ENCODE data around the gene CAPZB. TPM values are rescaled to one million over a fixed set of nuclear protein-coding genes. Genes with fewer than 3 reads are reported as not detected.
A peak's percentile ranks its signal among the peaks of the same experiment; 100 is the strongest.

The CAPZB gene
- total RNA-seq, 1 donor from 2014 or later = 352 TPM

DNA sequence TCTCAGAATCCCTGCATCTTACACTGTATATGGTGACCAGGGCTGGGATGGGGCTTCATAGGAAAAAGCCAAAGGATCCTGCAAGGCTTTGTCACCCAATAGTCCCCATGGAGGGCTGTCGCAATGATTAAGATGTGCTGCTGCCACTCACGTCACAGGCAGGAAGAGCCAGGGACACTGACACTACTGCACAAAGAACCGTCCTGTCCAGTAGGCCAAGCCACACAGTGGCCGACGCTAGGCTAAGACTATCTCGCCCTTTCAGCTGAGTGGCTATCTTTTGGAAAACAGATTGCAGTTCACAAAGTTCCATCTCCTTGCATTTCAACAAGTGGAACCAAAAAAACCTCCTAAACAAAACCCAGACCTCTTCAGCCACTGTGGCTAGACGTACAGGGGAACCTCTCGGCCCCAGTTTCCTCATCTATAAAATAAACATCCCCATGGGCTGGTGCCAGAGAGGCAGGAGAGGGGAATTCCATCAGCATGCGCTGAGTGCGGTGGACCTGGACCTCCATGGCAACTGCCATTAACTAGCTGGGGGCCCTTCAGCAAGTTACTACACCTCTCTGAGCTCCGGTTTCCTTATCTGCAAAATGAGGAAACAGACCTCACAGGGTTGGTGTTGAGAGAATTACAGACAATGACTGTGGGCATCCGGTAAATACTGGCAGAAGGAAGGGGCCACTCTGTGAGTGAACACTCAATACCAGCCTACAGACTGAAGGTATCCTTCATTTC is 8.7 kb downstream of the CAPZB start:
- Mint-ChIP-seq H3K4me3 (ENCODE audit: unreplicated experiment) (no peak overlapping the region), H3K9me3 (ENCODE audit: low read depth) (no peaks in the 10 kb centered on the region)
- DNase-seq (ENCODE audit: low spot score) = no peak

GRCh38 chr1:19475296-19475695 is 10.0 kb downstream of the CAPZB start:
- DNase-seq (ENCODE audit: low spot score) = no peak
- H3K4me1 Mint-ChIP-seq (ENCODE audit: low read depth) = peaks cover 62% of the 10 kb centered on the region
- no peaks in the 10 kb centered on the region for H3K9me3 Mint-ChIP-seq (ENCODE audit: low read depth)

More for the DNA sequence above, 8.7 kb downstream of the CAPZB start:
- H3K36me3 Mint-ChIP-seq (ENCODE audit: low read depth) = no peaks in the 10 kb centered on the region
- peaks cover 70% of the 10 kb centered on the region for H3K4me1 Mint-ChIP-seq (ENCODE audit: low read depth)
- peak overlapping the region; percentile 59 for H3K27ac Mint-ChIP-seq (ENCODE audit: unreplicated experiment)
- H3K27me3 Mint-ChIP-seq (ENCODE audit: low read depth) = no peaks in the 10 kb centered on the region
- no peak for TF ChIP-seq CTCF (IDR thresholded peaks at IDR 0.05)

DNA sequence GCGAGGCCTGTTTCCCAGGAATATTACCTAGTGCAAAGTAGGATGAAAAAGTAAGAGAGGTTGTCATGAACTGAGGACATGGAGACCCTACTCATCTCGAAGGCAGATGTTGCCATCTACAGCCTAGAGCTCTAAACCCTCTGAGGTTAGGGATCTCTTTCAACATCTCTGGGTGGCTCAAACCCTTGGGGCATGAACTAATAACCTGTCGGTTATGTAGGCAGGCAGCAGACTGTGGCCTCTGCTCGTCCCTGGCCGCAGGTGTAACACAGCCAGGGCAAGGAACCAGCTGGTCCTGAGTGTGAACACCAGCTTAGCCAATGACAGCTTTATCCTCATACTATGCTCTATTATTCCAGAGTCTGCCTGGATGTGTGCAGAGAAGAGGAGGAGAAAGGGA is 13.2 kb downstream of the CAPZB start:
- DNase-seq (ENCODE audit: low spot score) = no peak
- H3K4me1 Mint-ChIP-seq (ENCODE audit: low read depth) = peaks cover 66% of the 10 kb centered on the region
- H3K4me3 Mint-ChIP-seq (ENCODE audit: unreplicated experiment) = no peak overlapping the region
- no peak for TF ChIP-seq CTCF (IDR thresholded peaks at IDR 0.05)
- H3K27ac Mint-ChIP-seq (ENCODE audit: unreplicated experiment) = peak overlapping the region; percentile 24
- no peaks in the 10 kb centered on the region for H3K27me3 Mint-ChIP-seq (ENCODE audit: low read depth)
- H3K9me3 Mint-ChIP-seq (ENCODE audit: low read depth) = no peaks in the 10 kb centered on the region
- no peaks in the 10 kb centered on the region for H3K36me3 Mint-ChIP-seq (ENCODE audit: low read depth)

More at GRCh38 chr1:19475296-19475695, 10.0 kb downstream of the CAPZB start:
- H3K36me3 Mint-ChIP-seq (ENCODE audit: low read depth) = no peaks in the 10 kb centered on the region
- H3K4me3 Mint-ChIP-seq (ENCODE audit: unreplicated experiment) = no peak overlapping the region
- TF ChIP-seq CTCF (IDR thresholded peaks at IDR 0.05) = no peak
- no peaks in the 10 kb centered on the region for H3K27me3 Mint-ChIP-seq (ENCODE audit: low read depth)
- H3K27ac Mint-ChIP-seq (ENCODE audit: unreplicated experiment) = no peak overlapping the region

DNA sequence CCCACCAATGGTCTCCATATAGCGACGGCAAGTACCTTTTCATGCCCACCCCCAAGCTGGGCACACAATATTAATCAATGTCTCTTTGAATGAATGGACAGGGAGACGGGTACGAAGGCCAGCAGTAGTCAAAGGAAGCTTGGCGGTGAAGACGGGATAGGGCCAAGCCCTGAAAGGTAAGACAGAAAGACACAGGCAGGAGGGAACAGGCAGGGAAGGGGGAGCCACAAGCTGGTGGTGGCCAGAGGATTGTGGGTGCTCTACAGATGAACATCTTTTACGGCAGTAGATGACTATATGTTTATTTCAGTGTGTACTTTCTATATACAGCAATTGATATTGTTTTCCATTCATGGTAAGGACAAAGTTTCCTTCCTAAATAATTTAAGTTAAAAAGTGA is 16.3 kb downstream of the CAPZB start:
- no peak for TF ChIP-seq CTCF (IDR thresholded peaks at IDR 0.05)
- Mint-ChIP-seq H3K9me3 (ENCODE audit: low read depth) (no peaks in the 10 kb centered on the region), H3K4me3 (ENCODE audit: unreplicated experiment) (peak overlapping the region; percentile 27), H3K27ac (ENCODE audit: unreplicated experiment) (peak overlapping the region; percentile 91), H3K4me1 (ENCODE audit: low read depth) (peaks cover 56% of the 10 kb centered on the region), H3K36me3 (ENCODE audit: low read depth) (no peaks in the 10 kb centered on the region), H3K27me3 (ENCODE audit: low read depth) (no peaks in the 10 kb centered on the region)
- no peak for DNase-seq (ENCODE audit: low spot score)

DNA sequence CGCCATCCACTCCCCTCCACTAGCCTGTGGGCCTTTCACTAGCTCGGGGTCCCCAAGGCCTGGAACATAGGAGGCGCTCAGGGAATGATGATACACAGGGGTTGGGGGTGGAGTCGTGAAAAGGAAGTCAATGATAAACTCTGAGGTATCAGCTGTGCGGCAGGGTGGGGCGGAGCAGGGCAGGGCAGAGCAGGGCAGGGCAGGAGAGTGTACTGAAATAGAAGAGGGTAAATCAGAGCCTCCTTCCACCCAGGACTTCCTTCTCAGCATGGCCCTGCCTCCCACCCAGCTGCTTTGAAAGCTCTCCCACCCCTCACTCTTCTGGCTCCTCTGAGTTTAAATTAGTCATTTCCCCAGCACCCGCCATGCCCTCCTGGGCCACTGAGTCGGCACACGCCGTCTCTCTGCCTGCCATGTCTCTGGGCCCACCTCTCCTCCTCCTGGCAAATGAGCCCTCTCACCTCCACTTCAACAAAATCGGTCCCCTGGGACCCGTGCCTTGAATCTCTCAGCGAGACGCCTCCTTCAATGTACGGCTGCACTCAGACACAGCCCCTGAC is 16.9 kb downstream of the CAPZB start:
- no peak for TF ChIP-seq CTCF (IDR thresholded peaks at IDR 0.05)
- H3K9me3 Mint-ChIP-seq (ENCODE audit: low read depth) = no peaks in the 10 kb centered on the region
- no peaks in the 10 kb centered on the region for H3K36me3 Mint-ChIP-seq (ENCODE audit: low read depth)

More for the DNA sequence above, 16.9 kb downstream of the CAPZB start:
- Mint-ChIP-seq H3K4me1 (ENCODE audit: low read depth) (peaks cover 55% of the 10 kb centered on the region), H3K4me3 (ENCODE audit: unreplicated experiment) (no peak overlapping the region), H3K27ac (ENCODE audit: unreplicated experiment) (peak overlapping the region; percentile 91), H3K27me3 (ENCODE audit: low read depth) (no peaks in the 10 kb centered on the region)
- DNase-seq (ENCODE audit: low spot score) = no peak

Data from chondrocyte (in vitro differentiated cells).